ENCODE results near the gene ME1.
"Not testable (repeated sequence)": the region's sequence is repeated elsewhere in the genome, so short reads cannot be mapped to it uniquely, and the experiment has no call there.

ME1 gene

GRCh38 chr6:83462524-83462923, 31.7 kb upstream of the ME1 start:
- in situ Hi-C loops (cut with HindIII; ENCODE audit: low sequenced_read_pairs) = no loop called here
- no peak overlapping the region for H3K4me3 ChIP-seq (ENCODE audit: low read depth, low read length)
- no peak for TF ChIP-seq CTCF (IDR thresholded peaks at IDR 0.05; ENCODE audit: low read depth, low read length, missing control alignments)
- no peak for DNase-seq (ENCODE audit: low read depth)

- in situ Hi-C loops (cut with HindIII; ENCODE audit: low sequenced_read_pairs) = no loop called here
- no peak for DNase-seq (ENCODE audit: low read depth)
- no peak for TF ChIP-seq CTCF (IDR thresholded peaks at IDR 0.05; ENCODE audit: low read depth, low read length, missing control alignments)
- no peak overlapping the region for H3K4me3 ChIP-seq (ENCODE audit: low read depth, low read length)
These were observed 30.6 kb upstream of the ME1 start for GRCh38 chr6:83461438-83461837.

GRCh38 chr6:83459663-83460062, 28.8 kb upstream of the ME1 start:
- H3K4me3 ChIP-seq (ENCODE audit: low read depth, low read length) = no peak overlapping the region
- in situ Hi-C loops (cut with HindIII; ENCODE audit: low sequenced_read_pairs) = no loop called here
- TF ChIP-seq CTCF (IDR thresholded peaks at IDR 0.05; ENCODE audit: low read depth, low read length, missing control alignments) = no peak
- DNase-seq (ENCODE audit: low read depth) = no peak

GRCh38 chr6:83450015-83450414, 19.2 kb upstream of the ME1 start:
- H3K4me3 ChIP-seq (ENCODE audit: low read depth, low read length); DNase-seq (ENCODE audit: low read depth); in situ Hi-C loops (cut with HindIII; ENCODE audit: low sequenced_read_pairs): not testable (repeated sequence)

GRCh38 chr6:83444086-83444699, 13.3 kb upstream of the ME1 start:
- DNase-seq (ENCODE audit: low read depth); H3K4me3 ChIP-seq (ENCODE audit: low read depth, low read length); in situ Hi-C loops (cut with HindIII; ENCODE audit: low sequenced_read_pairs): not testable (repeated sequence)

- in situ Hi-C loops (cut with HindIII; ENCODE audit: low sequenced_read_pairs) = no loop called here
- no peak overlapping the region for H3K4me3 ChIP-seq (ENCODE audit: low read depth, low read length)
- no peak for TF ChIP-seq CTCF (IDR thresholded peaks at IDR 0.05; ENCODE audit: low read depth, low read length, missing control alignments)
- DNase-seq (ENCODE audit: low read depth) = no peak
These were observed 12.7 kb upstream of the ME1 start for GRCh38 chr6:83443516-83443915.

GRCh38 chr6:83442752-83443151, 11.9 kb upstream of the ME1 start:
- no peak overlapping the region for H3K4me3 ChIP-seq (ENCODE audit: low read depth, low read length)
- TF ChIP-seq CTCF (IDR thresholded peaks at IDR 0.05; ENCODE audit: low read depth, low read length, missing control alignments) = no peak
- in situ Hi-C loops (cut with HindIII; ENCODE audit: low sequenced_read_pairs) = no loop called here
- no peak for DNase-seq (ENCODE audit: low read depth)

- H3K4me3 ChIP-seq (ENCODE audit: low read depth, low read length) = no peak overlapping the region
- in situ Hi-C loops (cut with HindIII; ENCODE audit: low sequenced_read_pairs) = no loop called here
- TF ChIP-seq CTCF (IDR thresholded peaks at IDR 0.05; ENCODE audit: low read depth, low read length, missing control alignments) = no peak
- no peak for DNase-seq (ENCODE audit: low read depth)
These were observed 8.3 kb upstream of the ME1 start for GRCh38 chr6:83439201-83439600.
